Measurements from ENCODE around the gene PCDHA3.
"Not testable (repeated sequence)": the region's sequence is repeated elsewhere in the genome, so short reads cannot be mapped to it uniquely, and the experiment has no call there.

The PCDHA3 gene

DNA sequence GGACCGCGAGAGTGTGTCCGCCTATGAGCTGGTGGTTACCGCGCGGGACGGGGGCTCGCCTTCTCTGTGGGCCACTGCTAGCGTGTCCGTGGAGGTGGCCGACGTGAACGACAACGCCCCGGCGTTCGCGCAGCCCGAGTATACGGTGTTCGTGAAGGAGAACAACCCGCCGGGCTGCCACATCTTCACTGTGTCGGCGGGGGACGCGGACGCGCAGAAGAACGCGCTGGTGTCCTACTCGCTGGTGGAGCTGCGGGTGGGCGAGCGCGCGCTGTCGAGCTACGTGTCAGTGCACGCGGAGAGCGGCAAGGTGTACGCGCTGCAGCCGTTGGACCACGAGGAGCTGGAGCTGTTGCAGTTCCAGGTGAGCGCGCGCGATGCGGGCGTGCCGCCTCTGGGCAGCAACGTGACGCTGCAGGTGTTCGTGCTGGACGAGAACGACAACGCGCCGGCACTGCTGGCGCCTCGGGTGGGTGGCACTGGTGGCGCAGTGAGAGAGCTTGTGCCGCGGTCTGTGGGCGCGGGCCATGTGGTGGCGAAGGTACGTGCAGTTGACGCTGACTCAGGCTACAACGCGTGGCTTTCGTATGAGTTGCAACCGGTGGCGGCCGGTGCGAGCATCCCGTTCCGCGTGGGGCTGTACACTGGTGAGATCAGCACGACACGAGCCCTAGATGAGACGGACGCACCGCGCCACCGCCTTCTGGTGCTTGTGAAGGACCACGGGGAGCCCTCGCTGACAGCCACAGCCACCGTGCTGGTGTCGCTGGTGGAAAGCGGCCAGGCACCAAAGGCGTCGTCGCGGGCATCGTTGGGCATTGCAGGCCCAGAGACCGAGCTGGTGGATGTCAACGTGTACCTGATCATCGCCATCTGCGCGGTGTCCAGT, 35.0 kb downstream of the PCDHA3 start:
- intact Hi-C loops (cut with DNase I; ENCODE audit: low total_unique reads), result no loop called here
- no peak for DNase-seq
- Histone ChIP-seq H3K27ac (no peak overlapping the region), H3K36me3 (peaks cover 0 to 3% (median 0%) of the 10 kb centered on the region in 3 donors), H3K4me1 (no peaks in the 10 kb centered on the region), H3K27me3 (peaks cover 0 to 12% of the 10 kb centered on the region in 2 donors), H3K9me3 (peaks cover 0 to 47% (median 29%) of the 10 kb centered on the region in 3 donors), H3K4me3 (no peak overlapping the region)
- TF ChIP-seq, protein P1, sequence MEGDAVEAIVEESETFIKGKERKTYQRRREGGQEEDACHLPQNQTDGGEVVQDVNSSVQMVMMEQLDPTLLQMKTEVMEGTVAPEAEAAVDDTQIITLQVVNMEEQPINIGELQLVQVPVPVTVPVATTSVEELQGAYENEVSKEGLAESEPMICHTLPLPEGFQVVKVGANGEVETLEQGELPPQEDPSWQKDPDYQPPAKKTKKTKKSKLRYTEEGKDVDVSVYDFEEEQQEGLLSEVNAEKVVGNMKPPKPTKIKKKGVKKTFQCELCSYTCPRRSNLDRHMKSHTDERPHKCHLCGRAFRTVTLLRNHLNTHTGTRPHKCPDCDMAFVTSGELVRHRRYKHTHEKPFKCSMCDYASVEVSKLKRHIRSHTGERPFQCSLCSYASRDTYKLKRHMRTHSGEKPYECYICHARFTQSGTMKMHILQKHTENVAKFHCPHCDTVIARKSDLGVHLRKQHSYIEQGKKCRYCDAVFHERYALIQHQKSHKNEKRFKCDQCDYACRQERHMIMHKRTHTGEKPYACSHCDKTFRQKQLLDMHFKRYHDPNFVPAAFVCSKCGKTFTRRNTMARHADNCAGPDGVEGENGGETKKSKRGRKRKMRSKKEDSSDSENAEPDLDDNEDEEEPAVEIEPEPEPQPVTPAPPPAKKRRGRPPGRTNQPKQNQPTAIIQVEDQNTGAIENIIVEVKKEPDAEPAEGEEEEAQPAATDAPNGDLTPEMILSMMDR (IDR thresholded peaks at IDR 0.05), result no peak

DNA sequence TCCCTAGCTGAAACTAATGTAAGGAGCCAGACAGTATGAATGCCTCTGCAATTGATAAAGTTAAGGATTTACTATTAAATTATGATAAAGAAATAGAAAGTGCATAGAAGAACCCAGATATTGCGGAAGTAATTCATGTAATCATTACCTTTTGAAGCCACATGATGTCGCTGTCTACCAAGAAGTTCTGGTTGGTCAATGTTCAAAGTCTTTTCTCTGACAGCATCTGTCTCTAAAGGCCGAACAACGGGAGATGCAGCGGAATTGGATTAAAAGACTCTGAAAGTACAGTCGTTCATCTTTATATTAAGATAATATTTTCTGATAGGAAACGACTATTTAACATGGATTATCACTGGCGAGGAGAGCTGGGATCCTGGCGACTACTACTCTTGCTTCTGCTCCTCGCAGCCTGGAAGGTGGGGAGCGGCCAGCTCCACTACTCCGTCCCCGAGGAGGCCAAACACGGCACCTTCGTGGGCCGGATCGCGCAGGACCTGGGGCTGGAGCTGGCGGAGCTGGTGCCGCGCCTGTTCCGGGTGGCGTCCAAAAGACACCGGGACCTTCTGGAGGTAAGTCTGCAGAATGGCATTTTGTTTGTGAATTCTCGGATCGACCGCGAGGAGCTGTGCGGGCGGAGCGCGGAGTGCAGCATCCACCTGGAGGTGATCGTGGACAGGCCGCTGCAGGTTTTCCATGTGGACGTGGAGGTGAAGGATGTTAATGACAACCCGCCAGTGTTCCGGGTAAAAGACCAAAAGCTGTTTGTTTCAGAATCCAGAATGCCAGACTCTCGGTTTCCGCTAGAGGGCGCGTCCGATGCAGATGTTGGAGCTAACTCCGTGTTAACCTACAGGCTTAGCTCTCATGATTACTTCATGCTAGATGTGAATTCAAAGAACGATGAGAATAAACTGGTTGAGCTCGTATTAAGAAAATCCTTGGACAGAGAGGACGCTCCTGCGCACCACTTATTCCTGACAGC, 40.4 kb downstream of the PCDHA3 start, which contains the start of gene PCDHA8:
Gene PCDHA8, plus strand, starts transcription at position 210 of the 985 bp plus-strand sequence. Its CDS starts 135 bp downstream, at position 345.
- no peaks in the 10 kb centered on the region for H3K36me3 ChIP-seq
- H3K4me1 ChIP-seq, result no peaks in the 10 kb centered on the region
- no peak within 1 kb of the TSS for H3K27ac ChIP-seq
- H3K27me3 ChIP-seq, result peaks cover 0 to 4% of the 10 kb centered on the region in 2 donors
- no peak for DNase-seq
- no peak within 1 kb of the TSS for H3K4me3 ChIP-seq
- TF ChIP-seq, protein P1 (IDR thresholded peaks at IDR 0.05), result no peak
- peaks cover 0 to 33% (median 32%) of the 10 kb centered on the region in 3 donors for H3K9me3 ChIP-seq
- intact Hi-C loops (cut with DNase I; ENCODE audit: low total_unique reads), result no loop called here

DNA sequence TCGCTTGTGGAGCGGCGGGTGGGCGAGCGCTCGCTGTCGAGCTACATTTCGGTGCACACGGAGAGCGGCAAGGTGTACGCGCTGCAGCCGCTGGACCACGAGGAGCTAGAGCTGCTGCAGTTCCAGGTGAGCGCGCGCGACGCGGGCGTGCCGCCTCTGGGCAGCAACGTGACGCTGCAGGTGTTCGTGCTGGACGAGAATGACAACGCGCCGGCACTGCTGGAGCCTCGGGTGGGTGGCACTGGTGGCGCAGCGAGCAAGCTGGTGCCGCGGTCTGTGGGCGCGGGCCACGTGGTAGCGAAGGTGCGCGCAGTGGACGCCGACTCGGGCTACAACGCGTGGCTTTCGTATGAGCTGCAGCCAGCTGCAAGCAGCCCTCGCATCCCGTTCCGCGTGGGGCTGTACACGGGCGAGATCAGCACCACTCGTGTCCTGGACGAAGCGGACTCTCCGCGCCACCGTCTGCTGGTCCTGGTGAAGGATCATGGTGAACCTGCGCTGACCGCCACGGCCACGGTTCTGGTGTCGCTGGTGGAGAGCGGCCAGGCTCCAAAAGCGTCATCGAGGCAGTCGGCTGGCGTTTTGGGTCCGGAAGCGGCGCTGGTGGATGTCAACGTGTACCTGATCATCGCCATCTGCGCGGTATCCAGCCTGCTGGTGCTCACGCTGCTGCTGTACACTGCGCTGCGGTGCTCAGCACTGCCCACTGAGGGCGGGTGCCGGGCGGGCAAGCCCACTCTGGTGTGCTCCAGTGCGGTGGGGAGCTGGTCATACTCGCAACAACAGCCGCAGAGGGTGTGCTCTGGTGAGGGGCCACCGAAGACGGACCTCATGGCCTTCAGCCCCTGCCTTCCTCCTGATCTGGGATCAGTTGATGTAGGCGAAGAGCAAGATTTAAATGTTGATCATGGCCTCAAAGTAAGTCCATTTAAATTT, 42.2 kb downstream of the PCDHA3 start:
- Histone ChIP-seq H3K27me3 (peaks cover 0 to 4% of the 10 kb centered on the region in 2 donors), H3K36me3 (no peaks in the 10 kb centered on the region), H3K4me1 (no peaks in the 10 kb centered on the region), H3K9me3 (peaks cover 0 to 40% (median 38%) of the 10 kb centered on the region in 3 donors), H3K27ac (no peak overlapping the region), H3K4me3 (no peak overlapping the region)
- TF ChIP-seq, protein P1 (IDR thresholded peaks at IDR 0.05), result no peak
- no peak for DNase-seq
- intact Hi-C loops (cut with DNase I; ENCODE audit: low total_unique reads), result no loop called here

DNA sequence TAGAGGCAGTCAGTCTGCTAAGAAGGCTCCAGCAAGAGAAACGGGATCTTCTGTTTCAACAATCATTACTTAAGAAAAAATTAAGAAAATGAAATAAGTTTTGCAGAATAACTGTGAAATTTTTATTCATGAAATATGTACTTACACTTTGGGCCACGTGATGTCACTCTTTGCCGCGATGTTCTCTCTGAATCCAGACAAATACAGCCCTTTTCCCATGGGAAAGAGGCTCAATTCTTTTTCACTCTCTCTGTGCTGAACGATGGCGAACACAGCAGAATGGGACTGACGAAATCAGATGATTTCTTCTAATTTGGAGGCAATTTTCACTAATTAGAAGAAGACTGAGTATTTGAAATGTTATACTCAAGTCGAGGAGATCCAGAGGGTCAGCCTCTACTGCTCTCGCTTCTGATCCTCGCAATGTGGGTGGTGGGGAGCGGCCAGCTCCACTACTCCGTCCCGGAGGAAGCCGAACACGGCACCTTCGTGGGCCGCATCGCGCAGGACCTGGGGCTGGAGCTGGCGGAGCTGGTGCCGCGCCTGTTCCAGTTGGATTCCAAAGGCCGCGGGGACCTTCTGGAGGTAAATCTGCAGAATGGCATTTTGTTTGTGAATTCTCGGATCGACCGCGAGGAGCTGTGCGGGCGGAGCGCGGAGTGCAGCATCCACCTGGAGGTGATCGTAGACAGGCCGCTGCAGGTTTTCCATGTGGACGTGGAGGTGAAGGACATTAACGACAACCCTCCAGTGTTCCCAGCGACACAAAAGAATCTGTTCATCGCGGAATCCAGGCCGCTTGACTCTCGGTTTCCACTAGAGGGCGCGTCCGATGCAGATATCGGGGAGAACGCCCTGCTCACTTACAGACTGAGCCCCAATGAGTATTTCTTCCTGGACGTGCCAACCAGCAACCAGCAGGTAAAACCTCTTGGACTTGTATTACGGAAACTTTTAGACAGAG, 47.6 kb downstream of the PCDHA3 start, which contains the start of gene PCDHA9:
Gene PCDHA9, plus strand, starts transcription at position 244 of the 964 bp plus-strand sequence. Its CDS starts 114 bp downstream, at position 358.
- intact Hi-C loops (cut with DNase I; ENCODE audit: low total_unique reads); DNase-seq; H3K27me3 ChIP-seq; H3K4me1 ChIP-seq; H3K27ac ChIP-seq; H3K36me3 ChIP-seq; H3K4me3 ChIP-seq: not testable (repeated sequence)
- peaks cover 4 to 52% (median 26%) of the 10 kb centered on the region in 3 donors for H3K9me3 ChIP-seq

DNA sequence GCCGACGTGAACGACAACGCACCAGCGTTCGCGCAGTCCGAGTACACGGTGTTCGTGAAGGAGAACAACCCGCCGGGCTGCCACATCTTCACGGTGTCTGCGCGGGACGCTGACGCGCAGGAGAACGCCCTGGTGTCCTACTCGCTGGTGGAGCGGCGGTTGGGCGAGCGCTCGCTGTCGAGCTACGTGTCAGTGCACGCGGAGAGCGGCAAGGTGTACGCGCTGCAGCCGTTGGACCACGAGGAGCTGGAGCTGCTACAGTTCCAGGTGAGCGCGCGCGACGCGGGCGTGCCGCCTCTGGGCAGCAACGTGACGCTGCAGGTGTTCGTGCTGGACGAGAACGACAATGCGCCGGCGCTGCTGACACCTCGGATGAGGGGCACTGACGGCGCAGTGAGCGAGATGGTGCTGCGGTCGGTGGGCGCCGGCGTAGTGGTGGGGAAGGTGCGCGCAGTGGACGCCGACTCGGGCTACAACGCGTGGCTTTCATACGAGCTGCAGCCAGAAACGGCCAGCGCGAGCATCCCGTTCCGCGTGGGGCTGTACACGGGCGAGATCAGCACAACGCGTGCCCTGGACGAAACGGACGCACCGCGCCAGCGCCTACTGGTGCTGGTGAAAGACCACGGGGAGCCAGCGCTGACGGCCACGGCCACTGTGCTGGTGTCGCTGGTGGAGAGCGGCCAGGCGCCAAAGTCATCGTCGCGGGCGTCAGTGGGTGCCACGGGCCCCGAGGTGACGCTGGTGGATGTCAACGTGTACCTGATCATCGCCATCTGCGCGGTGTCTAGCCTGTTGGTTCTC, 49.2 kb downstream of the PCDHA3 start:
- H3K36me3 ChIP-seq; H3K4me3 ChIP-seq; intact Hi-C loops (cut with DNase I; ENCODE audit: low total_unique reads); DNase-seq; H3K27ac ChIP-seq; H3K4me1 ChIP-seq; H3K27me3 ChIP-seq: not testable (repeated sequence)
- peaks cover 4 to 52% (median 25%) of the 10 kb centered on the region in 3 donors for H3K9me3 ChIP-seq
